GM06990 (cell line): Measurements from ENCODE around the gene PLSCR4.

Experiments used
- DNase-seq: peaks from one replicate; pipeline ENCODE4 v3.0.0-alpha.2; 2011; ENCODE audit not compliant: insufficient read length; ENCODE audit errors: extremely low read depth
- H3K27me3 ChIP-seq: replicated peaks from 2 replicates; pipeline ENCODE4 v1.6.0; 2011; ENCODE audit warnings: low read length; ENCODE audit not compliant: control insufficient read depth, insufficient read depth
- H3K36me3 ChIP-seq: 2 replicates; pipeline ENCODE4 v1.5.1; 2011; ENCODE audit warnings: low read length; ENCODE audit not compliant: control insufficient read depth, insufficient read depth
- H3K4me3 ChIP-seq: replicated peaks from 2 replicates; pipeline ENCODE4 v1.5.1; 2011; ENCODE audit warnings: low read depth, mild to moderate bottlenecking, control low read depth, low read length
- CTCF ChIP-seq: IDR thresholded peaks from 2 replicates; pipeline ENCODE4 v1.5.1; 2011; ENCODE audit warnings: low read length, control low read depth, mild to moderate bottlenecking, inconsistent platforms; ENCODE audit not compliant: insufficient read depth, poor library complexity, severe bottlenecking

Gene PLSCR4

GRCh38 chr3:146221276-146221675 lies 29.6 kb downstream of the PLSCR4 start:
- TF ChIP-seq CTCF = no peak
- Histone ChIP-seq H3K36me3 (no peaks in the 10 kb centered on the region), H3K27me3 (no peaks in the 10 kb centered on the region), H3K4me3 (no peak overlapping the region)
- no peak for DNase-seq

- Histone ChIP-seq H3K4me3 (no peak overlapping the region), H3K27me3 (no peaks in the 10 kb centered on the region), H3K36me3 (no peaks in the 10 kb centered on the region)
- no peak for DNase-seq
- TF ChIP-seq CTCF = peak; percentile 63
These were observed 31.7 kb downstream of the PLSCR4 start for GRCh38 chr3:146218880-146219866.

- Histone ChIP-seq H3K36me3 (no peaks in the 10 kb centered on the region), H3K4me3 (no peak overlapping the region), H3K27me3 (no peaks in the 10 kb centered on the region)
- no peak for TF ChIP-seq CTCF
- DNase-seq = no peak
These were observed 33.6 kb downstream of the PLSCR4 start for GRCh38 chr3:146217324-146217723.

- no peaks in the 10 kb centered on the region for H3K27me3 ChIP-seq
- TF ChIP-seq CTCF = no peak
These were observed 36.4 kb downstream of the PLSCR4 start for GRCh38 chr3:146214493-146214892.

GRCh38 chr3:146209371-146209770 lies 41.5 kb downstream of the PLSCR4 start:
- no peak for DNase-seq
- H3K27me3 ChIP-seq = no peaks in the 10 kb centered on the region; the same call in 1 of the 2 replicates
- H3K36me3 ChIP-seq = no peaks in the 10 kb centered on the region
- TF ChIP-seq CTCF = no peak
- H3K4me3 ChIP-seq = no peak overlapping the region

More at GRCh38 chr3:146214493-146214892, 36.4 kb downstream of the PLSCR4 start:
- Histone ChIP-seq H3K36me3 (no peaks in the 10 kb centered on the region), H3K4me3 (no peak overlapping the region)
- DNase-seq = no peak
